H9 (cell line): Measurements from ENCODE around the gene EFNA5. TPM values are rescaled to one million over a fixed set of nuclear protein-coding genes. Genes with fewer than 3 reads are reported as not detected.

Experiments used
- DNase-seq: peaks from one replicate; pipeline ENCODE4 v3.0.0-alpha.2; 2017
- H2AFZ ChIP-seq: one replicate; pipeline ENCODE4 v1.6.1; 2013; ENCODE audit warnings: mild to moderate bottlenecking, low read length, control low read depth, moderate library complexity
- H2AK5ac ChIP-seq: 2 replicates; pipeline ENCODE4 v1.6.1; 2013; ENCODE audit warnings: low read length, control low read depth, mixed read lengths; ENCODE audit not compliant: insufficient read length
- H2BK120ac ChIP-seq: one replicate; pipeline ENCODE4 v1.6.1; 2013; ENCODE audit warnings: low read depth, mild to moderate bottlenecking, low read length, control low read depth, inconsistent platforms; ENCODE audit not compliant: poor library complexity, severe bottlenecking
- H2BK12ac ChIP-seq: 2 replicates; pipeline ENCODE4 v1.6.1; 2013; ENCODE audit warnings: low read length, control low read depth, mixed read lengths, low read depth; ENCODE audit not compliant: insufficient read length
- H2BK15ac ChIP-seq: 2 replicates; pipeline ENCODE4 v1.6.1; 2013; ENCODE audit warnings: low read depth, low read length, control low read depth
- H2BK20ac ChIP-seq: one replicate; pipeline ENCODE4 v1.6.1; 2013; ENCODE audit warnings: low read depth, mild to moderate bottlenecking, low read length, control low read depth, inconsistent platforms; ENCODE audit not compliant: poor library complexity, severe bottlenecking
- H2BK5ac ChIP-seq: 2 replicates; pipeline ENCODE4 v1.6.1; 2013; ENCODE audit warnings: low read length, control low read depth, mixed read lengths; ENCODE audit not compliant: insufficient read length
- H3K14ac ChIP-seq: 2 replicates; pipeline ENCODE4 v1.6.1; 2013; ENCODE audit warnings: low read length, control low read depth; ENCODE audit not compliant: insufficient read depth
- H3K18ac ChIP-seq: 2 replicates; pipeline ENCODE4 v1.6.1; 2013; ENCODE audit warnings: low read depth, mild to moderate bottlenecking, mixed read lengths, low read length, control low read depth; ENCODE audit not compliant: insufficient read length
- H3K23ac ChIP-seq: 2 replicates; pipeline ENCODE4 v1.6.1; 2013; ENCODE audit warnings: low read length, control low read depth, mixed read lengths, low read depth; ENCODE audit not compliant: insufficient read length
- H3K23me2 ChIP-seq: 2 replicates; pipeline ENCODE4 v1.6.1; 2013; ENCODE audit warnings: low read depth, mild to moderate bottlenecking, mixed read lengths, low read length, control low read depth; ENCODE audit not compliant: insufficient read length, poor library complexity, severe bottlenecking
- H3K27ac ChIP-seq: 2 replicates; pipeline ENCODE4 v1.5.1; 2013; ENCODE audit warnings: low read length, control low read depth, mixed read lengths, low read depth; ENCODE audit not compliant: insufficient read length
- H3K27me3 ChIP-seq: 2 replicates; pipeline ENCODE4 v1.6.1; 2013; ENCODE audit warnings: low read length, control low read depth, inconsistent platforms; ENCODE audit not compliant: insufficient read depth
- H3K4ac ChIP-seq: 2 replicates; pipeline ENCODE4 v1.6.1; 2013; ENCODE audit warnings: low read depth, mild to moderate bottlenecking, control low read depth, inconsistent platforms, low read length, moderate library complexity
- H3K4me1 ChIP-seq: 2 replicates; pipeline ENCODE4 v1.6.1; 2013; ENCODE audit warnings: low read length, control low read depth, inconsistent platforms; ENCODE audit not compliant: insufficient read depth
- H3K4me2 ChIP-seq: 2 replicates; pipeline ENCODE4 v1.6.1; 2013; ENCODE audit warnings: low read length, control low read depth, mixed read lengths; ENCODE audit not compliant: insufficient read length, insufficient read depth
- H3K56ac ChIP-seq: 2 replicates; pipeline ENCODE4 v1.6.1; 2013; ENCODE audit warnings: low read depth, mild to moderate bottlenecking, mixed read lengths, low read length, control low read depth; ENCODE audit not compliant: insufficient read length
- H3K79me1 ChIP-seq: 2 replicates; pipeline ENCODE4 v1.6.1; 2013; ENCODE audit warnings: low read depth, mild to moderate bottlenecking, moderate library complexity, low read length, control low read depth, inconsistent platforms; ENCODE audit not compliant: insufficient read depth, poor library complexity, severe bottlenecking
- H3K79me2 ChIP-seq: 2 replicates; pipeline ENCODE4 v1.6.1; 2013; ENCODE audit warnings: low read length, control low read depth, inconsistent platforms; ENCODE audit not compliant: insufficient read depth
- H3K9ac ChIP-seq: 2 replicates; pipeline ENCODE4 v1.6.1; 2013; ENCODE audit warnings: low read length, control low read depth, mixed read lengths; ENCODE audit not compliant: insufficient read length; ENCODE audit errors: extremely low read depth
- H3K9me3 ChIP-seq: one replicate; pipeline ENCODE4 v1.6.1; 2013; ENCODE audit warnings: low read depth, low read length, inconsistent platforms; ENCODE audit not compliant: control insufficient read depth
- H3T11ph ChIP-seq: one replicate; pipeline ENCODE4 v1.6.1; 2013; ENCODE audit warnings: mild to moderate bottlenecking, low read length, control low read depth, inconsistent platforms
- H4K20me1 ChIP-seq: one replicate; pipeline ENCODE4 v1.6.1; 2013; ENCODE audit not compliant: control insufficient read depth, insufficient read length, insufficient read depth
- H4K5ac ChIP-seq: 2 replicates; pipeline ENCODE4 v1.6.1; 2013; ENCODE audit warnings: low read depth, mild to moderate bottlenecking, mixed read lengths, low read length, control low read depth; ENCODE audit not compliant: insufficient read length
- H4K8ac ChIP-seq: replicated peaks from 2 replicates; pipeline ENCODE4 v1.6.1; 2013; ENCODE audit warnings: low read length, control low read depth, mixed read lengths, low read depth; ENCODE audit not compliant: insufficient read length
- H4K91ac ChIP-seq: 2 replicates; pipeline ENCODE4 v1.6.1; 2013; ENCODE audit warnings: low read depth, mild to moderate bottlenecking, moderate library complexity, mixed read lengths, low read length, control low read depth; ENCODE audit not compliant: insufficient read length
- H3K27ac Mint-ChIP-seq, 3 experiments: 2 replicates in 2 of 3; 3 replicates in 1 of 3; pipeline ENCODE4 v1.8.0; 2020 to 2021; ENCODE audit warnings: mixed read lengths in 3 of 3, mild to moderate bottlenecking in 1 of 3, moderate library complexity in 1 of 3
- H3K27me3 Mint-ChIP-seq: 2 replicates; pipeline ENCODE4 v1.8.0; 2021; ENCODE audit warnings: low read depth, mild to moderate bottlenecking, moderate library complexity, mixed read lengths
- H3K36me3 Mint-ChIP-seq, 3 experiments: 2 replicates in 2 of 3; 3 replicates in 1 of 3; pipeline ENCODE4 v1.8.0; 2020 to 2021; ENCODE audit warnings: low read depth in 3 of 3, mixed read lengths in 3 of 3; ENCODE audit not compliant: insufficient read depth in 1 of 3
- H3K4me1 Mint-ChIP-seq, 2 experiments: 2 replicates each; pipeline ENCODE4 v1.8.0; 2020; ENCODE audit warnings: mixed read lengths in 2 of 2
- H3K4me3 Mint-ChIP-seq, 2 experiments: 2 replicates in 1 of 2; 3 replicates in 1 of 2; pipeline ENCODE4 v1.8.0; 2020 to 2021; ENCODE audit warnings: mild to moderate bottlenecking in 2 of 2, mixed read lengths in 2 of 2, moderate library complexity in 1 of 2
- H3K9me3 Mint-ChIP-seq, 2 experiments: 2 replicates in 1 of 2; 3 replicates in 1 of 2; pipeline ENCODE4 v1.8.0; 2020; ENCODE audit warnings: mild to moderate bottlenecking in 2 of 2, mixed read lengths in 2 of 2, moderate library complexity in 1 of 2
- WGBS: extraction: QIAGEN DNeasy Blood & Tissue Kit; methylation state at CpG from one replicate; pipeline ENCODE4 v1.1.7; 2013; ENCODE audit warnings: missing lambda C conversion rate, low lambda C conversion rate, mixed read lengths; ENCODE audit not compliant: insufficient read length; ENCODE audit errors: extremely low coverage; 5-methylcytosine and 5-hydroxymethylcytosine counted together
- total RNA-seq: library from RNA; stranded (reverse); gene quantifications from 2 replicates; pipeline ENCODE4 v1.2.1, GENCODE V29; 2021
- TF ChIP-seq, protein P1 (sequence below): fragments of 200-600 bp; sonication (generic); conservative IDR thresholded peaks from 3 replicates; pipeline ENCODE4 v1.8.0; 2021; ENCODE audit warnings: antibody characterized with exemption, mild to moderate bottlenecking

EFNA5 gene
- total RNA-seq, 1 experiment from 2014 or later = 20.4 TPM

- Histone ChIP-seq H3T11ph (no peak overlapping the region), H3K56ac (no peak overlapping the region), H4K8ac (no peak overlapping the region), H3K4me1 (peaks cover 2% of the 10 kb centered on the region; the same call in 1 of the 2 replicates), H3K23me2 (no peaks in the 10 kb centered on the region), H2BK120ac (no peak overlapping the region), H2AK5ac (no peak overlapping the region), H2BK5ac (no peak overlapping the region), H2BK12ac (no peak overlapping the region), H2AFZ (no peak overlapping the region), H3K4me2 (no peak overlapping the region), H4K5ac (no peak overlapping the region), H3K27me3 (no peaks in the 10 kb centered on the region), H3K79me2 (no peaks in the 10 kb centered on the region), H3K9me3 (no peaks in the 10 kb centered on the region), H3K27ac (no peak overlapping the region), H3K9ac (no peak overlapping the region), H3K23ac (no peak overlapping the region), H4K91ac (no peak overlapping the region), H2BK15ac (no peak overlapping the region), H4K20me1 (no peaks in the 10 kb centered on the region), H3K4ac (no peak overlapping the region), H2BK20ac (no peak overlapping the region), H3K79me1 (no peaks in the 10 kb centered on the region), H3K14ac (no peak overlapping the region), H3K18ac (no peak overlapping the region)
- Mint-ChIP-seq H3K9me3 (no peaks in the 10 kb centered on the region), H3K27me3 (no peaks in the 10 kb centered on the region), H3K4me1 (peaks cover 23% of the 10 kb centered on the region in 2 experiments), H3K4me3 (no peak overlapping the region), H3K27ac (no peak overlapping the region), H3K36me3 (no peaks in the 10 kb centered on the region)
- TF ChIP-seq, protein P1, sequence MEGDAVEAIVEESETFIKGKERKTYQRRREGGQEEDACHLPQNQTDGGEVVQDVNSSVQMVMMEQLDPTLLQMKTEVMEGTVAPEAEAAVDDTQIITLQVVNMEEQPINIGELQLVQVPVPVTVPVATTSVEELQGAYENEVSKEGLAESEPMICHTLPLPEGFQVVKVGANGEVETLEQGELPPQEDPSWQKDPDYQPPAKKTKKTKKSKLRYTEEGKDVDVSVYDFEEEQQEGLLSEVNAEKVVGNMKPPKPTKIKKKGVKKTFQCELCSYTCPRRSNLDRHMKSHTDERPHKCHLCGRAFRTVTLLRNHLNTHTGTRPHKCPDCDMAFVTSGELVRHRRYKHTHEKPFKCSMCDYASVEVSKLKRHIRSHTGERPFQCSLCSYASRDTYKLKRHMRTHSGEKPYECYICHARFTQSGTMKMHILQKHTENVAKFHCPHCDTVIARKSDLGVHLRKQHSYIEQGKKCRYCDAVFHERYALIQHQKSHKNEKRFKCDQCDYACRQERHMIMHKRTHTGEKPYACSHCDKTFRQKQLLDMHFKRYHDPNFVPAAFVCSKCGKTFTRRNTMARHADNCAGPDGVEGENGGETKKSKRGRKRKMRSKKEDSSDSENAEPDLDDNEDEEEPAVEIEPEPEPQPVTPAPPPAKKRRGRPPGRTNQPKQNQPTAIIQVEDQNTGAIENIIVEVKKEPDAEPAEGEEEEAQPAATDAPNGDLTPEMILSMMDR = no peak
- WGBS = no CpG with 5 or more reads among the region's 2 CpGs
- DNase-seq = no peak
These were observed 252.7 kb downstream of the EFNA5 start for GRCh38 chr5:107418071-107418470.
